NT2/D1 (cell line): ENCODE results near the gene NDUFS6.

Source experiments
- DNase-seq: peaks from one replicate; pipeline ENCODE4 v3.0.0-alpha.2; 2011; ENCODE audit warnings: low read depth, low spot score
- H3K27me3 ChIP-seq: 2 replicates; pipeline ENCODE4 v1.6.0; 2011; ENCODE audit warnings: mild to moderate bottlenecking; ENCODE audit not compliant: insufficient read length, insufficient read depth
- H3K36me3 ChIP-seq: 2 replicates; pipeline ENCODE4 v1.6.1; 2011; ENCODE audit warnings: mild to moderate bottlenecking, low read length, mixed read lengths; ENCODE audit not compliant: insufficient read depth, insufficient read length
- H3K4me1 ChIP-seq: 2 replicates; pipeline ENCODE4 v1.5.1; 2011; ENCODE audit not compliant: insufficient read depth, insufficient read length
- H3K4me3 ChIP-seq: 2 replicates; pipeline ENCODE4 v1.5.1; 2011; ENCODE audit warnings: low read depth; ENCODE audit not compliant: insufficient read length
- H3K9ac ChIP-seq: 2 replicates; pipeline ENCODE4 v1.6.0; 2011; ENCODE audit warnings: low read depth; ENCODE audit not compliant: insufficient read length
- H3K9me3 ChIP-seq: 2 replicates; pipeline ENCODE4 v1.5.1; 2011; ENCODE audit warnings: mild to moderate bottlenecking, low read length; ENCODE audit not compliant: insufficient read depth
- SUZ12 ChIP-seq: IDR thresholded peaks from 2 replicates; pipeline ENCODE4 v1.6.1; 2011; ENCODE audit not compliant: insufficient read length, insufficient read depth; ENCODE audit errors: extremely low read depth
- YY1 ChIP-seq: IDR thresholded peaks from 2 replicates; pipeline ENCODE4 v1.6.1; 2011; ENCODE audit not compliant: insufficient read length, insufficient read depth
- ZNF274 ChIP-seq: IDR thresholded peaks from 2 replicates; pipeline ENCODE4 v1.6.1; 2011; ENCODE audit warnings: mild to moderate bottlenecking, low read depth, low read length

The NDUFS6 gene

DNA sequence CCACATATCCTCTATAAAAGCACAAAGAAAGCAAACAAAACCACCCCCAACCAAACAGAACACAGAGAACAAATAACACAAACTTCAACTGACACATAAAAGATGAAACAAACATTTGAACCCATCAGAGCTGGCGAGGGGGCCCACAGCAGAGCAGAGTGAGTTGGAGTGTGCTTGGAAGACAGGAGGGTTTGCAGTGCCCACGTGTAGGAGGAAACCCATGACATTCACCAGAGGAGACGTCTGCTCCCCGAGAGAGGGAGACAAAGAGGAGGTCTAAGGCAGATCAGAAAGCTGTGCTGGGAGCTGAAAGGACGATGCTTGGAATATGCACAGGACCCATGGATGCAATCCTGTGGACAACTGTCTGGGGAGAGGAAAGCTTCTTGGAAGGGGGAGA lies 28.6 kb upstream of the NDUFS6 start:
- Histone ChIP-seq H3K9me3 (no peaks in the 10 kb centered on the region), H3K27me3 (no peaks in the 10 kb centered on the region), H3K4me3 (no peak overlapping the region), H3K9ac (no peak overlapping the region), H3K36me3 (no peaks in the 10 kb centered on the region), H3K4me1 (no peaks in the 10 kb centered on the region)
- no peak for DNase-seq
- TF ChIP-seq YY1 (no peak), SUZ12 (no peak), ZNF274 (no peak)

DNA sequence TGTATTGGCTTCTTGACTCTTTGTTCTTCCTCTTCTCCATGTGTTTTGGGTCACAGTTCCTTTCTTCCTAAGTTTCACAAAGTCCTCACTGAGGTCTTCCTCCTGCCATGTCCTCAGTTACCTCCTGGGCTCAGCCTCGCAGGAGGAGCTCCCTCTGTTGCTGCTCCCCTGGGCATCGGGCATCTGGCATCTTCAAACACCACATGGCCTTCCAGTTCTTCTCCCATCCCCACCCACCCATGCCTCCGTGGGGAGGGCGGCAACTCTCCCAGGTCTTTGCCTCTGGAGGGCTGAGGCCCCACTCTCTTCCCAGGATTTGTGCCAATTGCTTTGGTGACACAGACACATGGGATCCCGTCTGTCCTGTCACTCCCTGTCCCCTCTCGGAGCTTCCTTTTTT lies 24.4 kb upstream of the NDUFS6 start:
- Histone ChIP-seq H3K9me3 (no peaks in the 10 kb centered on the region), H3K9ac (no peak overlapping the region), H3K4me3 (no peak overlapping the region), H3K27me3 (no peaks in the 10 kb centered on the region), H3K36me3 (no peaks in the 10 kb centered on the region), H3K4me1 (no peaks in the 10 kb centered on the region)
- DNase-seq = no peak
- no peak for TF ChIP-seq YY1
- no peak for TF ChIP-seq ZNF274
- TF ChIP-seq SUZ12 = no peak

DNA sequence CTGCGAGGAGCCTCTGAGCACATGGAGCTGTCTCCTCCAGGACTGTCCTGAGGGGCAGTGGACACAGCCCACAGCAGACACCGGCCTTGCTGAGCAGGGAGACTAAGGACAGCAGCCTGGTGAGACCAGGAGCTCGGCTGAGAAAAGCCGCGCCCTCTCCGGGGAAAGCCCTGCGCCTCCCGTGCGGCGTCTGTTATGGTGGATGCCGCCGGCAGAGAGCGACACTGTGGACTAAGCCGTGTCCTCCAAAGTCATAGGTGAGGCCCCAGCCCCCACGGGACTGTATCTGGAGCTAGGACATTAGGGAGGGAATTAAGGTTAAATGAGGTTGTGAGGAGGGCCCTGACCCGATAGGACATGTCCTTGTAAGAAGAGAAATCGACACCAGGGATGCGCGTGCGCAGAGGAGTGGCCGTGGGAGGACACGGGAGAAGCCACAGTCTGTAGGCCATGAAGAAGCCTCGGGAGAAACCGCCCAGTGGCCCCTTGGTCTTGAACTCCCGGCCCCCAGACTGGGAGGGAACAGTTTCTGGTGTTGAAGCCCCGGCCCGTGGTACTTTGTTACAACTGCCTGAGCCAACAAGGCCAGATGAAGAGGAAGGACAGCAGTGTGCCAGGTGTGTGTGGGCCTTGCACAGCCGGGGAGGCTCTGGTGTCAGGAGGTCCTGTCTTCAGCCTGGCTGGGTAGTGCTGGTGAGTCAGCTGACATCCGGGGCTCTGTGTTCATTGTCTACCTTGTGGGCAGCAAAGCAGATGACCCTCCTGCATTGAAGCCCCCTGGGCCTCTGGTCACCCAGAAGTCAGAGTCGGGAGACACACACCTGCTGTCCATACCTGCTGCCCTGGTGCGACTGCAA lies 23.7 kb upstream of the NDUFS6 start:
- no peak for TF ChIP-seq YY1
- Histone ChIP-seq H3K36me3 (no peaks in the 10 kb centered on the region), H3K4me3 (no peak overlapping the region), H3K9me3 (no peaks in the 10 kb centered on the region), H3K9ac (no peak overlapping the region), H3K27me3 (no peaks in the 10 kb centered on the region), H3K4me1 (no peaks in the 10 kb centered on the region)
- no peak for DNase-seq

DNA sequence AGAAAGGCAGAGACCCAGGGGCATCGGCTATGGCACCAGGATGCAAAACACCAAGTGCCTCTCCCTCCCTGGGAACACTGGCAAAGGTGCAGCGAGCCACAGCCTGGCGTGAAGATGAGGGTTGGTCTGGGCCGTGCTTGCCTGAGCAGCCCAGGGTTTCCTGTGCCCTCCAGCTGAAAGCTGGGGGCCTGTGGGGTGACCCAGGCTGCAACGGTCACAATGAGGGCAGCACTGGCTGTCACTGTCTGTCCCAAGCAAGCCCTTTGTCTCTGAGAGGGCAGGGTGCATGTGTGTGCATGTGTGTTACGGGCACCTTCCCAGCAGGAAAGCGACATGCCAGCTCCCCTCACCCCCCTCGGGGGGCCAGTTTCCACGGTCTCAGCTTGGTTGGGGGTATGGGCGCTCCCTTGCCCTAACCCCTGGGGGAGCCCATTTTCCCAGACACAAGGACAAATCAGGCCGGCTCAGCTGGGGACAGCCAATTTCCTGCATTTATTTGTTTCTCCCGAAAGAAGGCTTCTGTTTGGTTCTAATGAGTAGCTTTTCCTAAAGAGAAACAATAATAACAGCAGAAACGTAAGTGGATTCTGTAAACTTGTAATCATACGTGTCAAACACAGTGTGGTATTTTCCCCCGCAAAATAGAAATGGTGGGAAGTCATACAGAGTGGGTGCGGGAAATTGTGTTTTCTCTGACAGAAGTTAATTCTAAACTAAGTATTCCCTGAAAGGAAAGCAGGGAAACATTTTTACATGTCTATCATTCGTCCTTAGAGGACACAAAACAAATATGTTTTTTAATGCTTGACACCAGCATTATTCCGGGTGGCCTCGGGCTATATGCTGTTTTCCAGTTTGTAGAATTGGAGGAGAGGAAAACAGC lies 22.8 kb upstream of the NDUFS6 start:
- Histone ChIP-seq H3K4me1 (no peaks in the 10 kb centered on the region), H3K9me3 (no peaks in the 10 kb centered on the region), H3K9ac (no peak overlapping the region), H3K36me3 (no peaks in the 10 kb centered on the region), H3K4me3 (no peak overlapping the region), H3K27me3 (no peaks in the 10 kb centered on the region)
- no peak for DNase-seq
- TF ChIP-seq YY1 (no peak), ZNF274 (no peak), SUZ12 (no peak)

DNA sequence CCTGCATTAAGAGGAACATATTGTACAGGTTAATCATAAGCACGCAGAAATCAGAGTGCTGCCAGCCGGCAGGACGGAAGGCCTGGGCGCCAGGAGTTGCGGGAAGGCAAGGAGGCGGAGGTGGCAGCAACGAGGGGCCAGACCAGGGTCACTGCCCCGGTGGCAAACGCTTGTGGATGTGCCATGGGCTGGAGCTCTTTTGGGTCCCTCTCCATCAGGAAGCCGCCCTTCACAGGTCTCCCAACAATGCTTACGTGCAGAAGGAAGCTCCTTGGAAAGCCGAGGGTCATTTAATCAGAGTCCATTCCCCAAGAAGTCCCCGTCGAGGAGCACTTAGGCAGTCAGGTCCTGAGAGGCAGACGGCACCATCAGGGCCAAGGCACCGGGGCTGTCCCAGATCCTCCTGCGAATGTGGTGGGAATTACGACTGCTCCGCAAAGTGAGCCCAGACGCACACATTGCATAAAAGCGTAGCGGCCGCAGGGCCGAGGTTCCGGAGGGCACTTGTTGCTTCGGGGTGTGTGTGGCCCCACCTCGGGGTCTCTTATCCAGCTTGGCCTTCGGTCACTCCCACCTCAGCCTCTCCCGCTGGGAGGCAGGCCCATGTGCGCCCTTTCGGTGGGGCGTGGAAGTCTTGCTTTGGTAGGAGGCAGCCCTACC lies 22.1 kb upstream of the NDUFS6 start:
- H3K4me3 ChIP-seq = no peak overlapping the region
- no peaks in the 10 kb centered on the region for H3K27me3 ChIP-seq
- no peaks in the 10 kb centered on the region for H3K9me3 ChIP-seq
- no peak for DNase-seq
- H3K4me1 ChIP-seq = no peaks in the 10 kb centered on the region
- no peaks in the 10 kb centered on the region for H3K36me3 ChIP-seq
- TF ChIP-seq SUZ12 (no peak), ZNF274 (no peak)
- H3K9ac ChIP-seq = no peak overlapping the region

DNA sequence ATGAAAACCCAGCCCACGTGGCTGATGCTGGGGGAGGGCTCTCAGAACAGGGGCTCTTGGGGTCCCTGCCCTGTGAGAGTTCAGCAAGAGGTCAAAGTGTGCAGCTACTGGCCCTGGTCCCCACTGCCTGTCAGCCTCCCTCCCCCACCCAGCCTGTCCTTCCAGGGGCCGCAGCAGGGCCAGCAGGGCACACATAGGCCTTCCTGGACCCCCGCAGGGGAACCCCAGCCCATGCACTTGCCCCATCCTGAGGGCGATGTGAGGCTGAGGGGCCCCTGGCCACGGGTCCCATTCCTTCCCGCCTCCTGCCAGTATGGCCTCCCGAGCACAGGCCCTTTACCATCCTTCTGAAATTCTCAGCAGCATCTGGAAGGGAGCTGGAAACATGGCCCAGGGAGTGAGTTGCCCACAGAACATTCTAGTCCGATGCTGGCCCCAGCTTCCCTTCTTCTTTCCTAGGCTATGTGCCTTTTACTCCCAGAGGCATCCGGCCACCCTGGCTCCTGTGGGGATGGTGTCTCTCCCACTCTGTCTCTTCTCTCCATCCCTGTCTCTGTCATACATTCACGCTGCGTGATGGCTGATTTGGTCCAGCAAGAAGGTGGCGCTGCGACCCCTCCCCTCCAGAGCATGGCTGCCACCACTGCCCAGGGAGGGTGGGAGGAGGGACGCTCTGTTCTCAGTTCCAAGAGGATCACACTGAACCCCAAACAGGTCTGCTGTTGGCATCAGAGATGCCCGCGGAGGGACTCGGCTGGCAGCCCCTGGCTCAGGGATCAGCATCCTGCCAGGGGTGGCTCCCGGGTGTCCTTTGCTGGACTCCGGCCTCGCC lies 21.2 kb upstream of the NDUFS6 start:
- Histone ChIP-seq H3K9ac (no peak overlapping the region), H3K36me3 (no peaks in the 10 kb centered on the region), H3K4me3 (no peak overlapping the region), H3K27me3 (no peaks in the 10 kb centered on the region), H3K9me3 (no peaks in the 10 kb centered on the region), H3K4me1 (no peaks in the 10 kb centered on the region)
- DNase-seq = no peak
- no peak for TF ChIP-seq ZNF274
- TF ChIP-seq YY1 = no peak
- TF ChIP-seq SUZ12 = no peak

DNA sequence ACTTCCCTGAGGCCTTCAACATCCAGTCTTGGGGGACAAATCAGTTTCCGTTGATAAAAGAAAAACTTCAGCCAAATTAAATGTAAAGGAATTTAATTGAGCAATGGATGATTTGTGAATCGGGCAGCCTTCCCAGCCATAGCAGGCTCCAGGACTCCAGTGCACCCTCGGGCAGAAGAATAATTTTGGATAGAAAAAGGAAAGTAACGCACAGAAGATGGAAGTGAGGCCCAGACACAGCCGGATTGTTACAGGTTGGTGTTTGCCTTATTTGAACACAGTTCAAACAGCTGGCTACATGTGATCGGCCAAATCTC lies 20.6 kb upstream of the NDUFS6 start:
- Histone ChIP-seq H3K27me3 (no peaks in the 10 kb centered on the region), H3K36me3 (no peaks in the 10 kb centered on the region), H3K9ac (no peak overlapping the region), H3K9me3 (no peaks in the 10 kb centered on the region), H3K4me3 (no peak overlapping the region), H3K4me1 (no peaks in the 10 kb centered on the region)
- no peak for DNase-seq
- TF ChIP-seq ZNF274 = no peak
- no peak for TF ChIP-seq SUZ12
- no peak for TF ChIP-seq YY1
